Erythroblast (primary cell): ENCODE data around the gene ACER3.

Source experiments
- GATA1 ChIP-seq: IDR thresholded peaks from 2 replicates; pipeline ENCODE4 v1.6.1; 2011; ENCODE audit warnings: low read depth, mild to moderate bottlenecking, control low read depth, low read length, moderate library complexity
- POLR2A ChIP-seq: IDR thresholded peaks from 2 replicates; pipeline ENCODE4 v1.6.1; 2011; ENCODE audit warnings: mild to moderate bottlenecking, low read length

- TF ChIP-seq POLR2A (no peak), GATA1 (no peak)
Measured at GRCh38 chr11:76987203-76987602, 126.5 kb downstream of the ACER3 start.
